HG03432 (cell line): ENCODE results near the gene MYH10.

Experiments
- ATAC-seq: cut with Tn5 transposase; IDR thresholded peaks from one replicate; pipeline ENCODE4 v1.9.1; 2021; ENCODE audit warnings: mild to moderate bottlenecking, moderate library complexity; ENCODE audit not compliant: unreplicated experiment

The MYH10 gene

DNA sequence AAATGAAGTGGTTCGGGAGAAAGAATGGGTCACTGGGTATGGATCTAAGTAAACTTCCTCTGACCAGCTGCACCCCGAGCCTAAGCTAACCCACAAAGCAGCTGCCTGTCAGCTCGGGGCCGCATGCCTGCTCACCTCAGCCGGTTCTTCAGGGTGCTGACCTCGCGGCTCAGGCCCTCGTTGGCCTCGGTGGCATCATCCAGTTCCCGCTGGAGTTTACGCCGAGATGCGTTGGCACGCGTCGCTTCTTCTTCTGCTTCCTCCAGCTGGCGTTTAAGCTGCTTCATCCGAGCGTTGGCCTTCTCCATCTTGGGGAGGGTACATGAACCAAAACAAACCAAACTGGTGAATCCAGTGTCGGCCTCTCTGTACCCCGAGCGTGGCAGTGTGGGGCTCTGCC, 153.8 kb downstream of the MYH10 start:
- no peak for ATAC-seq

DNA sequence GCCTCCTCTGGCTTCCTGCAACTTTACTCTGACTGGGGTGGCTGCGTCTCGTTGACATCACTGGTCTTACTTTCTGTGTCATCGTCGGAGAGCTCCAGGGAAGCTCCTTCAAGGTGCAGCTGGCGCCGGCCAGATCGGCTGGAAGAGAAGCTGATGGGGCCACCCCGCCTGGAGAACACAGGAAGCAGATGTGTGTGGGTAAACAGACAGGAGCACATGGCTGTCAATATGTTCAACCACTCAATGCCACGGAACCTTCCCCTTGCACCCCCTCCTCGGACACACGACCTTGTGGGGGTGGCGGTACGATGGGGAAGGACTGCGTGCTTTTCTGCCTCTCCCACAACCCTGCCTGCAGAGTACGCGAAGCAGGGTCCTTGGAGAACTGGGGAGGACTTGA, 154.7 kb downstream of the MYH10 start:
- ATAC-seq, result no peak

DNA sequence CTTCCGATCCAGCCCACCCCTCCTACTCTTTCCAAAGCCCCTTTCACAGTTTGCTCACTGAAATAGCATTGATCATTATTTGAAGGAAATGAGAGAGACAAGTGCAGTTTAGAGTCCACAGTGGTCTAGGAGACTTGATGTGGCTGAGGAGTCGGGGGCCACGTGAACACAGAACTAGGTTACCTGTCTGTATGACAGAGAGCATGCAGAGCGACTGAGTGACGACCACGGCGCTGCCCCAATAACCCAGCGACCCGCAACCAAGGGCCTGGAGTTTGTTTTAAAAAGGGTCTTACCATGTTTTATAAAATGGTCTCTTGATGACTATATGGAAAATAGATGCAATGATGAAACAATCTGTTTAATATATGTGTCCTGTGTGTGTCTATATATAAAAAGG, 155.3 kb downstream of the MYH10 start:
- ATAC-seq, result no peak

DNA sequence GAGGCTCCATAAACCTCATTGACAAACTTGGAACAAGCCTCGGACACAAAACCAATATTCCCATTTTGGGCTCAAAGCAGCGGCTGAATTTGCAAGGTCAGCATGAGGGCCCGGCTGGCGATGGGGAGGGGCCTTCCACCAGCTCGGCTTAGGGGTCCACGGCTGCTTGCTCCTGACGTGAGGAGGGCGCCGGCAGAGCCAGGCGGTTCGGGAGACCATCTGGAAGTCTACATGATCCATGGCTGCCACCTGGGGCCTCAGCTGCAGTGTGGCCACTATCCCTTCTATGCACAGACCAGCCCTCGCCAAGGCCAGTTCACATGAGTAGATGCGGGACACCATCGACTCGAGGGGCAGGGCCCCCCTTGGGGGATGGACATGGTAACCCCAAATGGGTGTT, 155.7 kb downstream of the MYH10 start:
- ATAC-seq, result no peak

DNA sequence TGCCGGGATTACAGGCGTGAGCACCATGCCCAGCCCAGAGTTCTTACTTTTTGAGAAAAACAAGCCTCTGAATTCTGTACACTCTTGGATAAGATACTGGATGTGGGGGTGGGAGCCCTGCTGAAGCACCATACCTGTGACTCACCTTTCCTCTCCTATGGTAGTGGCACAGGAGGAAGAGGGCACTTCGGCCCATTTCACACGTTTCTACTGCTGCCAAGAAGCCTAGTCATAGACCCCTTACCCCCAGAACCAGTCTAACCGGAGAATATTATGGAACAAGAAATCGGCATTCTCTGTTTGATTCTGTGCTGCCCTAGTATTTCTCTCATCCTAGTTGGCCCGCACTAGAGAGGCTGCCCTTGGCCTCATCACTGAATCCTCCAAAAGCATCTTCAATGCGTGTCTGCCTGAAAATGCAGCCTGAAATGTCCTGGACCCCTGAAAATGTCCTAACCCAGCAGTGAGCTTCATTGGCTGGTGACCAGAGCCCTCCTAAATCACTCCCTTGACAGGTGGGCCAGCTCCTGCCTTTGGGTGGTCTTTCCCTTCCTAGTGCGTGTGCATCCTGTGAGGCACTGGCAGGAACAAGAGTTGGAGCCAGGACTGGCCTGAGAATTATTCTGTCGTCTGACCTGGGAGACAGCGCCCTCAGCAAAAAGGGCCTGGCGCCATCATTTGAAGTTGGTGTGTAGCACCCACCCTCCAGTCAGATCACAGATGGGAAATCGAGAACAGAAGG, 156.9 kb downstream of the MYH10 start:
- no peak for ATAC-seq

DNA sequence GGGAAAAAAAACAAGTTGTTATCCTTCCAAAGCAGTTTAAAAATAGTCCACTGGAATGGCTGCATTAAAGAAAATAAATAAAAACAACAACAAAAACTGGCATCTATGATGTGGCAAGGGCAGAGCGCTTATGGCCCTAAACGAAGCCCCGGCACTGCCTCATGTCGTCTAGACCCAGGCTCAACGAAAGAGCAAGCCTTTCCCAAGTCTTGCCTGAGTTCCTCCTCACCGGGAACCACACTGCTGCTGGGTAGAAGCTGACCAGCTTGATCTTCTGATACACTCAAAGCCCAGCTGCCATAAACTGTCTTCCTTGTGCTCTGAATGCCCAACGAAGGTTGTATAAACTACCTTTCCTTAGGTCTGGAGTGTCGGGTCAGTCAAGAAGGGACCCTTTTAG, 157.9 kb downstream of the MYH10 start:
- no peak for ATAC-seq

DNA sequence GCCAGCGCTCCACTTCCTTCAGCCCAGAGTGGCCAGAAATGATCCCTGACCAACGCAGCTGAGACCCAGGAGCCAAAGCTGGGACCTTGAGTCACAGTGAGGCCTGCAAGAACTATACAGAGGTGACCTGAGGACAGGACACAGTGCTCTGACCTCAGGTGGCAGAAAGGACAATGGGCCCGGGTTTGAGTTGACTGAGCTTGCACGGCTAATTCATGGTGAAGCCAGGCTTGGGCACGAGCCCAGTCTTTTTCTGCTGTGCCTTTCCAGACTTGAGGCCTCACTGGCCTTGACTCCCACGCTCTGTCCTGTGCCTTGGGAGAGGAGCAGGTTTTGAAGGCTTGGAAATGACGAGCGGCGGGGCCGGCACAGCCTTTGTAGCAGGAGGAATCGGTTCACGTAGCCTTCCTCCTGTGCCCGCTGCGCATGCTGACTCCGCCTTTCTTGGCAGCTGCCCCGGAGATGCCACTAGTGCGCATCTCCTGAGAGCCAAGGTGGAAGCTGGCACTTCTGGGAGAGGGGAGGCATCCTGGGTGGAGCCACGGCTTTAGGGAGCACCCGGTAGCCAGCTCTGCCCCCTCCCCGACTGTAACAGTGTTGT, 160.0 kb downstream of the MYH10 start:
- ATAC-seq, result no peak

DNA sequence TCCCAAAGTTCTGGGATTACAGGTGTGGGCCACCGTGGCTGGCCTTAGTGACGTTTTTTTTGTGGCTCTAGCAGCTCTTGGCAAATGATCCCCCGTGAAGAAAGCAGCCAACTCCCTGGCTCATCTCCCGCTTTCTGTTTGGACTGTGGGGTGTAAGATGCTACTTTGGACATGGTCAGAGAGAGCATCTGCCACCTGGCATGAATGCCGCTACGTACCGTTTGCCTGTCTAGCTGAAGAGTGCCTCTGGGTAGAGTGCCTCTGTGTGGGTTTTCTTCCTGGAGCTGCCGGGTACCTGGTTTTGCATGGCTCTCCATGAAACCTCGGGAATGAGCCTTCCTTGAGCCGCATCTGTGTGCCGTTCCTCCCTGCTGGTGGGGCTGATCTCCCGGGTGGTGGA, 160.6 kb downstream of the MYH10 start:
- no peak for ATAC-seq

DNA sequence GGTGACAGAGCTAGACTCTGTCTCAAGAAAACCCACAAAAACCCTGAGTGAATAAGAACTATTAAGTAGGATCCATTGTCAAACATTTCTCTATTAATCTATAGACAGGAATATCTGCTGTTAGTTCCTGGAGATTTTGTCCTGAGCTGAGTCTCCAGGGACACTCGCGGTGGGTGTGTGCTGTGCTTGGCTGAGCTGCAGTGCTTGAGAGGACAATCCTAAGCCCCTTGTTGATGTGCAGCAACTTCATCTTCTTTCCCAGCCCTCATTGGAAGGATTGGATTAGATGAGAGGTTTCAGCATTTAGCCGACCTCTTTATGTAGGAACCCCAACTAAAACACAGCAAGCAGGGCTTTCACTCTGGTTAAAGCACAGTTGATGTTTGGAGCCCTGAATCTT, 161.5 kb downstream of the MYH10 start:
- ATAC-seq, result no peak

DNA sequence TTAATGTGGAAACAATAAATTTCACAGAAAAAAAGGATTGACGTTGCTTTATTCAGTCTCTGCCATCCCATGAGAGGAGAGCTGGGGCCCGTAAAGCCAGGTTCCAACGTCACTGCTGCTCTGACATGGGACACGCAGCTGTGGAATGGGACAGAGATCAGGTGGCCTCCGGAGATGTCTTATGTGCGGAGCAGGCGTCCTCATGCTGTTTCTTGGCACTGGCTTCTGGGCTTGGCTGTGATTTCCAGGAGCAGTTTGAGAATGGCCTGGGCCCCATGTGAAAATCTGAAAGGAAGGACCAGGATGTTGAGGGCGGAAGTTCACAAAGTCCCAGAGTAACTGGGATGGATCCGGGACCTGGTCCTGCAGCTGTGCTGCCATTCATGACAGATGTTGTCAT, 162.4 kb downstream of the MYH10 start:
- ATAC-seq, result no peak

DNA sequence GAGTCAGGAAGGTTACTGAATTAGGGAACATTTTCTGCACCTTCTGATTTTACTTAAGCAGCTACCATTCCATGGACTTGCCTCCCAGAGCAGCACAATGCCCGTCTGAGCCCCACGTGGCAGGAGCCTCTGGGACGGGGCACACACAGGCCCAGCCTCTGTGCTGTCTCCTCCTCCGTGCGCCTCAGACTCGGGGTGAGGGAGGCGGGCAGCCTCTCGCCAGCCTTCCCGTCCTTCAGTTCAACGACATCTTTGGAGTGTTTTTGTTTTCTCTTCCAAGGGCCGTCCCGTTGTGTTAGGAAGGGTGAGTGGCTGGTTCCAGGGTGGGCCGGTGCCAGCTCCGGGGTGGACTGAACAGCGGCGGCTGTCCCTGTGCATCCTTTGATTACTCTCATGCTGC, 163.0 kb downstream of the MYH10 start:
- no peak for ATAC-seq

DNA sequence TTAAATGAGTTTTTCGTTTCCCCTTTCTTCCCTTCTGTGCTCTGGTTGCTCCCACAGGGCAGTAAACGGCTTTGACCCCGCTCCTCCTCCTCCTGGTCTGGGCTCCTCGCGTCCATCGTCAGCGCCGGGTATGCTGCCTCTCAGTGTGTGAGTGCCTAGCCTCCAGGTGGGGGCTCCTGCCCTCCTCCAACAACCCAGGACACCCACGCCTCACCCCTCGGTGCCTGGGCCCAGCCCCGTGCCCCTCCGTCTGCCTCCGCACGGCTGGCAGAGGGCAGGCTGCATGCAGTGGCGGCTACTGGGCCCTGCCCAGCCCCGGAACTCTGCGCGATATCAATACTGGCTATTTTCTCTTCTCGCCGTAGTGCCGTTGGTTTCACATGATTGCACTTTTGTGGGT, 163.7 kb downstream of the MYH10 start:
- ATAC-seq, result no peak

DNA sequence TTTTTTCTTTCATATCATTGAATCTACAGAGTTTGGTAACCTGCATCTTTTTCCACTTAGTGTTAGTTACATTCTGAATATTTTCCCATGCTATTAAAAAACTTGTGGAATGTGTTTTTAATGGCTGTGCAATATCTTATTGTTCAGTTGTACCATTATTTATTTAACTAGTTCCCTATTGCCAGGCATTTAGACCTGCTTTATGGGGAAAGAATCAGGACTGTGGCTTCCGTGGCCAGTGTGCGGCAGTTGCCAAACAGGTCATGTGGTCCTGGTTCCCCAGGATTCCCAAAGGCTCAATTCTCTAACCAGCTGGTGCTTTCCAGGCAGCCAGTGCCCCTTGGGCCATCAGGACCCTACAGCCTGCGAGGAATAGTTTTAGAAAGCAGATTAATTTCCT, 164.1 kb downstream of the MYH10 start:
- ATAC-seq, result no peak

DNA sequence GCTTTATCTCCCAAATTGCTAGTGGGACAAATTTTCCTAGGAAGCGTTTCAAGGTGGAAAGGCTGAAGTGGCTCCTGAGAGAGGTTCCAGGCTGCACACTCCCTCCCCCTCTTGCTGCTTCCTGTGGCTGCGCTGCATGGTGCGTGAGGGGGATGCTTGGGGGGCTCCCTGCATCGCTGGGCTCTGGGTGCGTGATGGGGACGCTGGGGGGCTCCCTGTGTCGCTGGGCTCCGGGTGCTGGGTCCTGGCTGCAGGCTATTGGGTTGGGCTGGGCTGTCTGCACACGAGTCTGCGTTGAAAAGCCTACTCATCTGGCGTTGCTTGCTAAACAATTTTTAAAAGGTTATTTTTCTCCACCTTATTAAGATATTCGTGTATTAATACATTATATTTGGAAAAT, 164.8 kb downstream of the MYH10 start:
- no peak for ATAC-seq

DNA sequence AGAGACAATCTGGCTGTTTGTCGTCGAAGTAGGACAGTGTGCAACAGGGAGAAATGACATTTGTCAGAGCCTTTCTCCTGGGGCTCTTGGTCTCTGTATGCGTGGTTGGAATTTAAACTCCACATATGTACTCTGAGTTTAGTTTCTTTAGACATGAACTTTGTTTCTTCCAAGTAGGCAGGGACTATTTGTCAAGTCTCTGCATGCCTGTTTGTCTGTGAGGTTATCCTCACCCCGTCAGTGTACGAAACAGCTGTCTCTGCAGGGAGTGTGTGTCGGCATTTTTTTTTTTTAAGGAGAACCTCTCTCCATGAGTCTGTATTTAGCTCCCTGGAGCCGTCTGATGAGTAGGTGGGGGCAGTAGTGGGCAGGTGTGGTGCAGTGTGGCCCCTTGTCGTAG, 165.2 kb downstream of the MYH10 start:
- no peak for ATAC-seq

DNA sequence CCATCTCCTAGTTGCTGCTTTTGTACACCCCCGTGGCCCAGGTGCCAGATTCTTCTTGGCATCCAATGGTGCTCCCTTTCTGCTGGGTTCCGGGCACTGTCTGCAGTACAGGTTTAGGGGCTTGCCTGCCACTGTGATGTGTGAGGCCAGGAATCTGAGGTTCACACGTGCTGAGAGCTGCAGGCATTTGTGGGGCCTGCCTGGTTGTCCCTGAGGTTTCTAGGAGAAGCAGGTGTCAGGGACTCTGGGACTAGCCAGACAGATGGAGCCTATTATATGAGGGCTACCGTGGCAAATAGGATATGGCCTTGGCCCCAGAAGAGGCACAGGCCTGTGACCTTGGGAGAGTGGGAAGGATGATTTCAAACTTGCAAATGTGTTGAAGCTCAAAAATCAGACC, 165.6 kb downstream of the MYH10 start:
- no peak for ATAC-seq

DNA sequence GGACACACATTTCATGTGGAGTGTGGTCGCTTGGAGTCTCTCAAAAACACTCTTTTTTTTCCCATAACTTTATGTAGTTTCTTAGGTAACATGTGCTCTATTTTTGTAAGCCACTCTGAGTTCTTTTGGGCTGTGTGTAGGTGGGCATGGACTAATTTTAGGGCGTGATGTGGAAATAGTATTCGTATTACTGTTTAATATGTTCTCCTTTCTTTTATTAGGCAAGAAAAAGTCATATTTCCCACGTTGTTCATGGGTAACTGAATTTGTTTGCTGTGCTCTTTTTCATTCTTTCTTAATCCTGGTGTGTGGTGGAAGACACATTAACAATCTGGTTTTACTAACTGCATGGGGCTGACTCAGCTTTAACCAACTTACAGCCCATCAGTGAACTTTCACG, 167.4 kb downstream of the MYH10 start:
- ATAC-seq, result no peak

DNA sequence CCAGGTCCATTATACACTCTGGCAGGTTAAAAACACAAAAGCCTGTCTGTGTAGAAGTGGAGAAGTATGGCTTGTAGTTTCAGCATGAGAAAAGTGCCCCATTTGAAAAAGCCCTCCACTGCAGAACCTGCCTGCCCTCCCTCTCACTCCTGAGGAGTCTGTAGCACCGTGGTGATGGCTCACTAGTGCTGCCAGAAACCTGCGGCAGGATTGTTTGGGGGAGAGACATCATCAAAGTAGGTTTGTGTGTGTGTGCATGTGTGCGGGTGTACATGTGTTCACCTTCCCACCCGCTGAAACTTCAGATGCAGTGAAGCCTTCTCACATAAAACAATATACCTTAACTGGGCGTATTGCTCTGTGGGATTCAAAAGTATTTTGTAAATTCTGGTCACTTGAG, 168.0 kb downstream of the MYH10 start:
- ATAC-seq, result no peak

DNA sequence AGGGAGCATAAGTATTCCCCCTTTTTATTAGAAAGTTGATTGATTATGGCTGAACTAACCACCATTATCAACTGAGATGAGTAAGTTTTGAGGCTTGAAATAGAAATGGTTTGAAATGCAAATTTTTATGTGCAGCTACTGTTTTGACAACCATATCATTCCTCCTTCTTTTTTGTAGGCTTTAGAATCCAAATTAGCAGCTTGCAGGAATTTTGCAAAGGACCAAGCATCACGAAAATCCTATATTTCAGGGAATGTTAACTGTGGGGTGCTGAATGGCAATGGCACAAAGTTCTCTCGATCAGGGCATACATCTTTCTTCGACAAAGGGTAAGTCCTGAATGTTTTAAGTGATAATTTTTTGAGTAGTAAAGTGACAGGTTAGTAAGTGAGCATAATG, 170.7 kb downstream of the MYH10 start:
- ATAC-seq, result no peak

DNA sequence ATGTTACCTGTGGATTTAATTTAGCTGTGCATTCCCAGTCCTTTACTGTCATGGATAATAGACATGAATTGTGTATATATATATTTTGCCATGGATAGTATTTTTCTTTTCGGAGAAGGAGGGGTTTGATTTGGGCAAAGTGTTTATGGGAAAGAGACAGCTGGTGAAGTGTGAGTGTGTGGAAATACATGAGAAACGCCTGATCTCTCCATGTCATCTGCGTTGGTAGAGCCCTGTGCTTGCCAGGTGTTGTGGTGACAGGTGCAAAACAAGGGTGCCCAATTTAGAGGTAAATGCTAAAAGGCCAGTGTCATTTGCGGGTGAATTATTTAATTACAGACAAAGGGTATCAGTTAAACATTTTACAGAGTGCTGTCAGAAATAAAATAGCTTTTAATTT, 171.4 kb downstream of the MYH10 start:
- no peak for ATAC-seq

DNA sequence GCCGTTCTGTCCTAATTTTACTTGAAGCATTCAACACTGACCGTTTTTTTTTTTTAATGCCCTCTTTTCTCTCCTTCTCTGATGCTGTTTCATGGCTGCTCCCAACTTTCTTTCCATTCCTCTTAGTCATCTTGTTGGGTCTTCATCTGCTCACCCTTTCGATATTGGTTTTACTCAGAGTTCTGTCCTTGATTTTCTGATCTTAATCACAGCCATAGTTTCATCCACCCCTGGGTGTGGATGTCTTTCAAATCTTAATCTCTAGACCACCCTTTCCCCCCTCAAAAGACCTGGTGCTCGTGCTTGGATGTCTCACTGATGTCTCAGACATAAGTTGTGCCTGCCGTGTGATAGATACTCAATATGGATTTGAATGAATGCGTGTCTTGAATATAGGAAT, 172.4 kb downstream of the MYH10 start:
- ATAC-seq, result no peak

DNA sequence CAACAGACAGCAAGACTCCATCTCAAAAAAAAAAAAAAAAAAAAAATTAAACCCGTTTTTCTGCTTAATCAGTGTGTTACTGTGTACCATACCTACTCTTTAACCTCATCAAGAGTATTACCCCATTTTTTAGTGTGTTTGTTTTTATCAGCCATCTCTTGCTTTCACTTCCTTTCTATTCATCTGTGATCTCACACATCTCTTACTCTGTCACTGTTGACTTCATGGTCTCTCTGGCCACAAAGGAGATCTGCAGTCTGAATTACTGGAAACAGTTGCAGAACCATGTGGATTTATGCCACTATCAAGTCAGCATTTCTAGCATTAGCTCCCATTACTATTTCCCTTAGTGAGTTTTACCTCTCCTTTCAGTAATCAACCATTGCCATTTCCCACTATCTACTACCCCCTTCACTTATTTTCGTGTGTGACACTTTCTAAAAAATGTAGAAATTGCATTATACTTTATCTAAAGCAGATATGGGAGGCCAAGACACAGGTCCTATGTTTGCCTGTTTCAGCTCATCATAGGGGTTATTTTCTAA, 174.8 kb downstream of the MYH10 start:
- no peak for ATAC-seq

DNA sequence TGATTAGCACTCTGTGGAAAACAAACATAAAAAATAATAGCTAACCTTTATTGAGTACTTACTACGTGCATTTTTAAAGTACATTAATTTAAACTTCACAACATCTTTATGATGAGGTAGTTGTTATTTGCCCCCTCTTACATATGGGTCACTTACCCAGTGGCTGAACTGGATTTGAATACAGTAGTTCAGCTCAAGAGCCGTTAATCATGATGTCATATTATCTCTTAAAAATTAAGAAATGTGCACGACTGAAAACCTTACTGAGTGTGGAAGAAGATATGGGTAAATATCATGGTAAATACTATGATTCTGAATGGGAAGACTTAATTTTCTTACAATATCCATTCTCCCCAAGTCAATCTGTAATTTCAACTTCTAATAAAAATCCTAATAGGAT, 177.2 kb downstream of the MYH10 start:
- no peak for ATAC-seq
